Transverse colon (tissue), 4 donors: ENCODE data around the gene CMPK1.

ENCODE experiments used
- EP300 ChIP-seq: sonication (generic); formaldehyde crosslinking; IDR thresholded peaks from one replicate; pipeline ENCODE4 v1.6.1; 2017; ENCODE audit warnings: antibody characterized with exemption, low read depth
- POLR2A ChIP-seq: fragments of 450-650 bp; IDR thresholded peaks from one replicate; pipeline ENCODE4 v1.6.1; 2016; ENCODE audit warnings: antibody characterized with exemption, mild to moderate bottlenecking, moderate library complexity
- POLR2AphosphoS5 ChIP-seq, 3 donors: sonication (generic); formaldehyde crosslinking; IDR thresholded peaks; one replicate each; pipeline ENCODE4 v1.6.1; 2016; ENCODE audit warnings: antibody characterized with exemption in 3 of 3
- TF ChIP-seq, protein P1 (sequence below), 5 experiments: fragments of 200-600 bp in 3 of 5; fragments of 450-650 bp in 2 of 5; sonication (generic) in 3 of 5; IDR thresholded peaks; 1 replicate in 2 of 5; 2 replicates in 3 of 5; pipeline ENCODE4 v1.5.1; 2016 to 2017; ENCODE audit warnings: antibody characterized with exemption in 5 of 5, inconsistent platforms in 3 of 5, mild to moderate bottlenecking in 2 of 5, moderate library complexity in 1 of 5

- TF ChIP-seq, protein P1, sequence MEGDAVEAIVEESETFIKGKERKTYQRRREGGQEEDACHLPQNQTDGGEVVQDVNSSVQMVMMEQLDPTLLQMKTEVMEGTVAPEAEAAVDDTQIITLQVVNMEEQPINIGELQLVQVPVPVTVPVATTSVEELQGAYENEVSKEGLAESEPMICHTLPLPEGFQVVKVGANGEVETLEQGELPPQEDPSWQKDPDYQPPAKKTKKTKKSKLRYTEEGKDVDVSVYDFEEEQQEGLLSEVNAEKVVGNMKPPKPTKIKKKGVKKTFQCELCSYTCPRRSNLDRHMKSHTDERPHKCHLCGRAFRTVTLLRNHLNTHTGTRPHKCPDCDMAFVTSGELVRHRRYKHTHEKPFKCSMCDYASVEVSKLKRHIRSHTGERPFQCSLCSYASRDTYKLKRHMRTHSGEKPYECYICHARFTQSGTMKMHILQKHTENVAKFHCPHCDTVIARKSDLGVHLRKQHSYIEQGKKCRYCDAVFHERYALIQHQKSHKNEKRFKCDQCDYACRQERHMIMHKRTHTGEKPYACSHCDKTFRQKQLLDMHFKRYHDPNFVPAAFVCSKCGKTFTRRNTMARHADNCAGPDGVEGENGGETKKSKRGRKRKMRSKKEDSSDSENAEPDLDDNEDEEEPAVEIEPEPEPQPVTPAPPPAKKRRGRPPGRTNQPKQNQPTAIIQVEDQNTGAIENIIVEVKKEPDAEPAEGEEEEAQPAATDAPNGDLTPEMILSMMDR (IDR thresholded peaks at IDR 0.05), result no peak
- TF ChIP-seq POLR2AphosphoS5 (IDR thresholded peaks at IDR 0.05) (no peak), POLR2A (no peak), EP300 (no peak)
Observed at GRCh38 chr1:47399138-47399845, 65.7 kb downstream of the CMPK1 start.
